Stomach (tissue), 4 donors: ENCODE results near the gene PRICKLE1.

Experiments
- POLR2A ChIP-seq, 4 donors: fragments of 450-650 bp; IDR thresholded peaks; one replicate each; pipeline ENCODE4 v1.6.1; 2016; ENCODE audit warnings: antibody characterized with exemption in 4 of 4, control low read depth in 2 of 4, mild to moderate bottlenecking in 1 of 4, moderate library complexity in 1 of 4
- POLR2AphosphoS5 ChIP-seq, 3 donors: sonication (generic); formaldehyde crosslinking; IDR thresholded peaks; one replicate each; pipeline ENCODE4 v1.6.1; 2016; ENCODE audit warnings: antibody characterized with exemption in 3 of 3
- TF ChIP-seq, protein P1 (sequence below), 7 experiments: fragments of 450-650 bp in 4 of 7; fragments of 200-600 bp in 3 of 7; sonication (generic) in 3 of 7; IDR thresholded peaks; one replicate each; pipeline ENCODE4 v1.5.1; 2016 to 2019; ENCODE audit warnings: antibody characterized with exemption in 7 of 7, control low read depth in 2 of 7, mild to moderate bottlenecking in 1 of 7

DNA sequence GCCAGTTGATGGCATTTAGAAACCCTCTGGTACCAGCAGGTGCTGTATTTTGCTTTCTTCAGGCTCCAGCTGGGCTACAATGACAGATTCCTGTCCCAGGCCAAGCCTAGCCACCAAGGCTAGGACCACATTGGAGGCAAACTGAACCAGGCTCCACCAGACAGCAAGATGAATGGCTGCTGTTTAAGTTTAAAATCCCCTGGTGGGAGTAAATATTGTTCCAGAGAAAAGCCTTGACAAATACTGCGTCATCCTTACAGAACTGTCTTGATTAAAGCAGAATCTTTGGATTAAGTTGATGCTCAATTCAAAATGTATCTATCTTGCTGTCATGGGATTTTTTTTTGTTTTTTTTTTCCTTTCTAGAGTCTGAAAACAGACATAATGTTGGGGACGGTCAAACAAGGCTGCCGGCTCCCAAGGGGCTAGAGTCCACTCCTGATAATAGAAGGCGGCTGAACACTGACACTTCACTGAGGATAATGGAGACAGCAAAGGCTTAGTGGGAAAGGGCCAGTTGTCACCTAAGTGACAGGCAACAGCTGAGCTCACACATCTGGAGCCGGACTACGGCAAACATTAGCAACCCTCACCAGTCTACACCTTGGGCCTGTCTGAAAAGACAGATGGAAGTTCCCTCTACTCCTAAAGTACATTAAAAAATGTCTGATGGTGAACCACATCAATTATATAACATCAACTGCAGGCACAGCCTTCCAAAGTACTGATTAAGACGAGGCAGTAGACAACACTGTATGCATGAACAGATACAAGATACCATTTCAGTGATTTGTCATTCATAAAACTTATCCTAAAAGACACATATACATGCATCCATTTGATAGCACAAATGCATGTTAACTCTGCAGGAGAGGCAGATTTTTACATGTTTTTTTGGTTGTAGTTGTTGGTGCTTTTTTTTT is 1.7 kb downstream of the PRICKLE1 start:
- TF ChIP-seq, protein P1, sequence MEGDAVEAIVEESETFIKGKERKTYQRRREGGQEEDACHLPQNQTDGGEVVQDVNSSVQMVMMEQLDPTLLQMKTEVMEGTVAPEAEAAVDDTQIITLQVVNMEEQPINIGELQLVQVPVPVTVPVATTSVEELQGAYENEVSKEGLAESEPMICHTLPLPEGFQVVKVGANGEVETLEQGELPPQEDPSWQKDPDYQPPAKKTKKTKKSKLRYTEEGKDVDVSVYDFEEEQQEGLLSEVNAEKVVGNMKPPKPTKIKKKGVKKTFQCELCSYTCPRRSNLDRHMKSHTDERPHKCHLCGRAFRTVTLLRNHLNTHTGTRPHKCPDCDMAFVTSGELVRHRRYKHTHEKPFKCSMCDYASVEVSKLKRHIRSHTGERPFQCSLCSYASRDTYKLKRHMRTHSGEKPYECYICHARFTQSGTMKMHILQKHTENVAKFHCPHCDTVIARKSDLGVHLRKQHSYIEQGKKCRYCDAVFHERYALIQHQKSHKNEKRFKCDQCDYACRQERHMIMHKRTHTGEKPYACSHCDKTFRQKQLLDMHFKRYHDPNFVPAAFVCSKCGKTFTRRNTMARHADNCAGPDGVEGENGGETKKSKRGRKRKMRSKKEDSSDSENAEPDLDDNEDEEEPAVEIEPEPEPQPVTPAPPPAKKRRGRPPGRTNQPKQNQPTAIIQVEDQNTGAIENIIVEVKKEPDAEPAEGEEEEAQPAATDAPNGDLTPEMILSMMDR (IDR thresholded peaks at IDR 0.05), result no peak
- TF ChIP-seq POLR2A (IDR thresholded peaks at IDR 0.05), result no peak
- TF ChIP-seq POLR2AphosphoS5 (IDR thresholded peaks at IDR 0.05), result no peak
